ENCODE results near the gene NFYA.

The NFYA gene

GRCh38 chr6:41122373-41122772 lies 49.6 kb downstream of the NFYA start:
- FAIRE-seq, result no peak

- no peak for FAIRE-seq
Measured at GRCh38 chr6:41122918-41123317, 50.1 kb downstream of the NFYA start.

GRCh38 chr6:41125282-41125681 lies 52.5 kb downstream of the NFYA start:
- FAIRE-seq, result no peak

- FAIRE-seq, result no peak
Measured at GRCh38 chr6:41132254-41132653, 59.5 kb downstream of the NFYA start.

- FAIRE-seq, result no peak
Measured at GRCh38 chr6:41135062-41135832, 62.5 kb downstream of the NFYA start.

- no peak for FAIRE-seq
Measured at GRCh38 chr6:41136911-41137310, 64.1 kb downstream of the NFYA start.

- no peak for FAIRE-seq
Measured at GRCh38 chr6:41147917-41148316, 75.1 kb downstream of the NFYA start.
